H1 (cell line): ENCODE results near the gene OTUD3. TPM values are rescaled to one million over a fixed set of nuclear protein-coding genes. Genes with fewer than 3 reads are reported as not detected.

ENCODE experiments used
- CBX5 ChIP-seq: fragments of 300-800, 300-1000 bp; sonication (generic); IDR thresholded peaks from 2 replicates; pipeline ENCODE4 v1.7.1; 2016; ENCODE audit warnings: antibody characterized with exemption, low read length, low read depth
- CHD7 ChIP-seq: fragments of 300-600 bp; sonication (generic); IDR thresholded peaks from 2 replicates; pipeline ENCODE4 v1.7.1; 2012; ENCODE audit warnings: low read length, moderate library complexity, mild to moderate bottlenecking, inconsistent platforms; ENCODE audit not compliant: insufficient replicate concordance
- EP300 ChIP-seq, 2 experiments: IDR thresholded peaks; 1 replicate in 1 of 2; 2 replicates in 1 of 2; pipeline ENCODE4 v1.6.1; 2011 to 2012; ENCODE audit warnings: low read depth in 2 of 2, low read length in 2 of 2, mild to moderate bottlenecking in 2 of 2, borderline replicate concordance in 1 of 2, inconsistent platforms in 1 of 2, moderate library complexity in 1 of 2
- GTF2F1 ChIP-seq: IDR thresholded peaks from 2 replicates; pipeline ENCODE4 v1.6.1; 2012; ENCODE audit warnings: low read depth, low read length, improper control_type of control experiment, borderline replicate concordance
- KDM4A ChIP-seq: IDR thresholded peaks from one replicate; pipeline ENCODE4 v1.7.1; 2012; ENCODE audit warnings: low read depth, mild to moderate bottlenecking, moderate library complexity, low read length, inconsistent platforms; ENCODE audit not compliant: severe bottlenecking
- NRF1 ChIP-seq: IDR thresholded peaks from 2 replicates; pipeline ENCODE4 v1.6.1; 2011; ENCODE audit warnings: mild to moderate bottlenecking, low read depth, low read length, improper control_type of control experiment
- RBBP5 ChIP-seq: IDR thresholded peaks from 2 replicates; pipeline ENCODE4 v1.7.1; 2012; ENCODE audit warnings: low read depth, mild to moderate bottlenecking, inconsistent platforms, low read length, moderate library complexity, borderline replicate concordance
- SP1 ChIP-seq: IDR thresholded peaks from 2 replicates; pipeline ENCODE4 v1.6.1; 2011; ENCODE audit warnings: low read depth, low read length
- polyA plus RNA-seq, 7 experiments: library from polyadenylated mRNA; depleted of rRNA in 3 of 7; stranded (reverse) in 5 of 7; unstranded in 2 of 7; fragments of >200 nt in 5 of 7; fragments of 200-250 nt in 2 of 7; gene quantifications; 1 replicate in 5 of 7; 2 replicates in 1 of 7; 4 replicates in 1 of 7; pipeline versions ENCODE4 v1.2.1 to v1.2.3, GENCODE V29; 2011 to 2013; ENCODE audit warnings: missing spikeins in 2 of 7, mixed read lengths in 2 of 7
- total RNA-seq: library from RNA; stranded (reverse); fragmentation: NEBNext Ultra II Directional; extraction: Animal tissue kit (Norgen Biotek cat#: 25700); gene quantifications from 2 replicates; pipeline ENCODE4 v1.2.1, GENCODE V29; 2021
- TF ChIP-seq, protein P1 (sequence below), 3 experiments: IDR thresholded peaks; 1 replicate in 2 of 3; 2 replicates in 1 of 3; pipeline versions ENCODE4 v1.5.1 to v1.6.1; 2011; ENCODE audit warnings: low read length in 3 of 3, mild to moderate bottlenecking in 3 of 3, inconsistent platforms in 2 of 3, low read depth in 1 of 3, moderate library complexity in 1 of 3; ENCODE audit not compliant: insufficient read depth in 1 of 3; ENCODE audit errors: control extremely low read depth in 1 of 3

Gene OTUD3
- total and polyA plus RNA-seq, 2 of the 8 experiments (the other 6 are each of a cell fraction or from before 2014, with no cell fraction given), result 6.3 to 11.9 TPM

GRCh38 chr1:19910650-19911049 is 28.5 kb downstream of the OTUD3 start (continued):
- TF ChIP-seq CHD7 (no peak), KDM4A (no peak), SP1 (no peak), EP300 (IDR thresholded peaks at IDR 0.05; ENCODE audit: borderline replicate concordance in 1 of 2, low read depth in 2 of 2, low read length in 2 of 2) (no peak), NRF1 (no peak), GTF2F1 (no peak), RBBP5 (no peak), CBX5 (no peak)
- TF ChIP-seq, protein P1, sequence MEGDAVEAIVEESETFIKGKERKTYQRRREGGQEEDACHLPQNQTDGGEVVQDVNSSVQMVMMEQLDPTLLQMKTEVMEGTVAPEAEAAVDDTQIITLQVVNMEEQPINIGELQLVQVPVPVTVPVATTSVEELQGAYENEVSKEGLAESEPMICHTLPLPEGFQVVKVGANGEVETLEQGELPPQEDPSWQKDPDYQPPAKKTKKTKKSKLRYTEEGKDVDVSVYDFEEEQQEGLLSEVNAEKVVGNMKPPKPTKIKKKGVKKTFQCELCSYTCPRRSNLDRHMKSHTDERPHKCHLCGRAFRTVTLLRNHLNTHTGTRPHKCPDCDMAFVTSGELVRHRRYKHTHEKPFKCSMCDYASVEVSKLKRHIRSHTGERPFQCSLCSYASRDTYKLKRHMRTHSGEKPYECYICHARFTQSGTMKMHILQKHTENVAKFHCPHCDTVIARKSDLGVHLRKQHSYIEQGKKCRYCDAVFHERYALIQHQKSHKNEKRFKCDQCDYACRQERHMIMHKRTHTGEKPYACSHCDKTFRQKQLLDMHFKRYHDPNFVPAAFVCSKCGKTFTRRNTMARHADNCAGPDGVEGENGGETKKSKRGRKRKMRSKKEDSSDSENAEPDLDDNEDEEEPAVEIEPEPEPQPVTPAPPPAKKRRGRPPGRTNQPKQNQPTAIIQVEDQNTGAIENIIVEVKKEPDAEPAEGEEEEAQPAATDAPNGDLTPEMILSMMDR (IDR thresholded peaks at IDR 0.05; ENCODE audit: control extremely low read depth in 1 of 3, insufficient read depth in 1 of 3, low read depth in 1 of 3, low read length in 3 of 3), result no peak
- TF ChIP-seq, all 59 proteins: peak for 0
